GM20431 (cell line): ENCODE measurements around the gene NXPH4.

Experiments used
- in situ Hi-C: fragments of 300-500 bp; cut with MseI, MboI; formaldehyde crosslinking; loops from one replicate; pipeline ENCODE4 v1.15.0; 2020; ENCODE audit warnings: low sequenced_read_pairs; ENCODE audit not compliant: unreplicated experiment

Gene NXPH4

DNA sequence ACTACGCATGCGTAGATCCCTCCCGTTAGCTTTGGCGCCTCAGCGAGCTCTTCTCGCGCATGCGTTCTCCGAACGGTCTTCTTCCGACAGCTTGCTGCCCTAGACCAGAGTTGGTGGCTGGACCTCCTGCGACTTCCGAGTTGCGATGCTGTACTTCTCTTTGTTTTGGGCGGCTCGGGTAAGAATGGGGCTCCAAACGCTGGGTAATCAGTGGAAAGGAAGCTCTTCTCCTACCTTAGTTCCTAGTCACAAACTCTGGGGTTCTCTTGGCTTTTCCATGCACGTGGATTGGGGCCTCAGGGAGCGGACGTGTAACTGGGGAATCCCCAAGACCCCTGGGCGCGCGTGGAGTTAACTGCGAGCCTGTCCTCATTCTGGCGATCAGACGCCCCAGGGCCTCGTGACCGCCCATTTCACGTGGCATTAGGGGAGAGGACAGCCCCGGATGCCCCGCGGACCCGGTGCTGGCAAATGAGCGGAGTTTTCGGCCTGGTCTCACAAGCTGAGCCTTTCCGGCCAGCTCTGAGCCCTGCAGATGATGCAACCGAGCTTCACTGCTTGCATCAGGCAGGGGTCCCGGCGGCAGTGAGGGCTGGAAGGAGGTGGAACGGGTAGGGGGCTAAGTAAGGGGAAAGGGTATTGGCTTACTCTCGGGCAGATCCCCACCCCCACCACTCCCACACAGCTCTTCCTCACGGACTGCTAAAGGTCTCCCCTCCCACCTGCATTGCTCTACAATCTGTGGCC lies 13.2 kb downstream of the NXPH4 start, which contains the start of gene SHMT2:
Gene SHMT2, plus strand, starts transcription at position 78 of the 747 bp plus-strand sequence. Its CDS starts 68 bp downstream, at position 146.
- in situ Hi-C loops, result no loop called here

- in situ Hi-C loops, result no loop called here
Observed at GRCh38 chr12:57230381-57231155, 14.0 kb downstream of the NXPH4 start.

DNA sequence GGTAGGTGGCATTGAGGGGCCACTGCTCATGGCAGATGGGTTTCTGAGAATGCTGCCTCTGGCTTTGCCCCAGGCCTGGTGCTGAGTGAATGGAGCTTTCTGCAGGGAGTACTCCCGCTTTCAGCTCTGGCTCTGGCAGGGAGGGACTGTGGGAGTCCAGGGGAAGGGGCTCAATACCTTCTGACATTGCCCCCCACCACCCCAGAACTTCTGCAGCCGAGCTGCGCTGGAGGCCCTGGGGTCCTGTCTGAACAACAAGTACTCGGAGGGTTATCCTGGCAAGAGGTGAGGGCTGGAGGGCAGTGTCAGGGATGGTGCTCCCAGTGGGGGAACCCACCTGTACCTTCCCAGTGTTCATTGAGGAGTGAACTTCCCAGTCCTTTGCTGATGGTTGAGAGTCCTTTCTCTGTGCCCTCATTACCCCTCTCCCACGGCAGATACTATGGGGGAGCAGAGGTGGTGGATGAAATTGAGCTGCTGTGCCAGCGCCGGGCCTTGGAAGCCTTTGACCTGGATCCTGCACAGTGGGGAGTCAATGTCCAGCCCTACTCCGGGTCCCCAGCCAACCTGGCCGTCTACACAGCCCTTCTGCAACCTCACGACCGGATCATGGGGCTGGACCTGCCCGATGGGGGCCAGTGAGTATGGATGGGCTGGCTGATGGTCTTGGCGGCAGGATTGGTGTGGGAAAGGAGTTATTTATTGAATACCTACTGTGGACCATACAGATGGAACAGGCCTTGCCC lies 14.9 kb downstream of the NXPH4 start:
- in situ Hi-C loops, result no loop called here

GRCh38 chr12:57232156-57232756 lies 15.7 kb downstream of the NXPH4 start:
- in situ Hi-C loops, result no loop called here

GRCh38 chr12:57233357-57234232 lies 17.0 kb downstream of the NXPH4 start:
- in situ Hi-C loops, result no loop called here

- in situ Hi-C loops, result no loop called here
Observed at GRCh38 chr12:57234233-57234570, 17.6 kb downstream of the NXPH4 start.

GRCh38 chr12:57234571-57235016 lies 18.0 kb downstream of the NXPH4 start:
- in situ Hi-C loops, result no loop called here

- in situ Hi-C loops, result no loop called here
Observed at GRCh38 chr12:57235017-57235727, 18.6 kb downstream of the NXPH4 start.

GRCh38 chr12:57235728-57236131 lies 19.1 kb downstream of the NXPH4 start:
- in situ Hi-C loops, result no loop called here

- in situ Hi-C loops, result no loop called here
Observed at GRCh38 chr12:57236201-57236924, 19.8 kb downstream of the NXPH4 start.

DNA sequence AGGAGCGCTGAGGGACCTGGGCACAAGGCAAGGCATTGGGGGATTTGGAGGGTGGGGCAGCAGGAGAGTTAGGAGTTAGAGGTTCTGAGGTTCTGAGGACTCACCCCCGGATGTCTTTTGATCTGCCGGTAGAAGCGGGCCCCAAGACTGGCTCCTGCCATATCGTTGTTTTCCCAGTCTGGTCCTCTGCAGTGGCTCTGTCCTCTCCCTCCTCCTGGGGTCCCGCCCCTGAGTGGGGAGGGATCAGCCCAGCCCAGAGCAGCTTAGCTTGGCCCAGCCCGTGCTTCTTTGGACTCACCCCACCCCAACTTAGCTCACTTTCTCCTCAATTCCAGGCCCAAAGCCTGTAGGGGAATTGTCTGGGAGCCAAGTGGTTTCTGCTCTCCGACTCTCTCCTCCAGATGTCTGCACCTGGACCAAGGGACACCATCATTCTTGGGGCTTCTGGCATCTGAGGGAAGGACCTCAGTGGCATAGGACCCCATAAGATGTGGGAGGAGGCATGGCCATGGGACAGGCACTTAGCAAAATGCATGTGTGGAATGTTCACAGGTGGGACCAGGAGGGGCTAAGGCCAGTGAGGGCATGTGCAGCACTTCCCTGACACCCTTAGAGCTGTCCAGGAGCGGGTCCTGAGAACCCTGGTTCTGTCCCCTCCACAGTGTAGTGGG lies 20.5 kb downstream of the NXPH4 start:
- in situ Hi-C loops, result no loop called here

GRCh38 chr12:57237596-57237931 lies 21.0 kb downstream of the NXPH4 start:
- in situ Hi-C loops, result no loop called here

DNA sequence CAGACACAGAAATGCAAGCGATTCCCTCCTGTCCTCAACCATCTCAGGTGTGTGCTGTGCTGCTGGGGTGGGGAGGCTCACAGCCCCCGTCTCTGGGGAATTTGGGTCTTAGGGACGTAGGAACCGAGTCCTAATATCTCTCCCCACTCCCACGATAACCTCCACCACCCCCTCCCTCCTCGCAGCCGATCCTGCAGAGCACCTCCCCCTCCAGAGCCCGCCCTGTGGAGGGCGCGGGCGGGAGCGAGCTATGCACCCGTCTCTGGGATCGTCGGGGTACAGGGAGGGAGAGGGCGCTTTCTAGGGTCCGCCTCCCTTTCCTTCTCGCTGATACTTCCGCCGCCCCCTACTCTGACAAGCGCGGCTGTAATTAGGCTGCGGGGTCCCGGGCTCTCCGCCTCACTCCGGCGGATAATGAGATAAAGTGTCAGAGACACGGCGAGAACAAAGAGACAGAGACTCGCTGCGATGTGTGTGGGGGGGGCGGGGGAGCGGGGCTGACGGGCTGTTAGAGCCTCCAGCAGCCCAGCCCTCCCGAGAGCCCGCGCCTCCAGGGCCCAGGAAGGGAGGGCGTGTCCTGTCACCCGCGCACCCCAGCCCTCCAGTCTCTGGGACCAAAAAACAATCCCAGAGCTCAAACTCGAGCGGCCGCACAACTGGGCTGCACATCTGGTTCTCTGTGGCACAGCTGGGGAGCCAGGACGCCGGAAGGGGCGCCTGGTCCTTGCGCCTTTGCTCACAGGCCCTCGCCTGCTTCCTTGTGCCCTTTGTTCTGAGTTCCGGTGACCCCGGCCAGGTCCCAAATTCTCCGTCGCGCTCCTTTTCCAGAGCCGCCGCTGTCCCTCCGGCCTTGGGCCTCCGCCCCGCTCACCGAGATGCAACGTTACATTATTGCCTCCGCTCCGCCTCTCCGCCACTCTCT lies 21.6 kb downstream of the NXPH4 start:
- in situ Hi-C loops, result no loop called here

DNA sequence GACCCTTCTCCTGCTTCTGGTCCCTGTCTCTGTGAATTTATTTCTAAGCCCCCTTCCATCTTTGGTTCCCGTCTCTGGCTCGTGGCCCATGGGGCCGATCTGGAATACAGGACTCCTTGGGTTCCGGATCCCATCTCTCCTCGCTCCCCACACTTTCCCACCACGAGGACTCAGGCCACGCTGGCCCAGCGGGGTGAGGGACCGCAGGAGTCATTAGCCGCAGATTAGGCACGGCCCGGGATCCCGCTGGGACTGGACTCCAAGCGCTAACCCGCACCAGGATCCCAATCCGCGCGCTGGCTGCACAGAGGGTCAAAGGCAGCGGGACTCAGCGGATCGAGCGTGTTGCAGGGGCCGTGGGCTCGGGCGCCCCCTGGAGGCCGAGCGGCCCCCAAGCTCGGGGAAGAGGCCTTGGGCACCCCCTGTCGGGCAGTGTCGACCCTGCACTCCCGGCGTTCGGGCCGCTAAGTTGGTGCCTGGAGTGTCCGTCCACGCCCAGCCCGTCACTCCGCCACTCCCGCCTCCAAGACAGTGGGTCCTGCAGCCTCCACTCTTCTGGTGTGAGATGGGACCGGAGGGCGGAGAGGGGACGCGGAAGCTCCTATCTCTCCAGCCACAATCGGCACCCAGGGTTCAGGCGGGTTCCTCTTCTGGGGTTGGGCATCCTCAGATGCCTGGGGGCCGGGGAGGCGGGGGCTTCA lies 22.4 kb downstream of the NXPH4 start:
- in situ Hi-C loops, result no loop called here

DNA sequence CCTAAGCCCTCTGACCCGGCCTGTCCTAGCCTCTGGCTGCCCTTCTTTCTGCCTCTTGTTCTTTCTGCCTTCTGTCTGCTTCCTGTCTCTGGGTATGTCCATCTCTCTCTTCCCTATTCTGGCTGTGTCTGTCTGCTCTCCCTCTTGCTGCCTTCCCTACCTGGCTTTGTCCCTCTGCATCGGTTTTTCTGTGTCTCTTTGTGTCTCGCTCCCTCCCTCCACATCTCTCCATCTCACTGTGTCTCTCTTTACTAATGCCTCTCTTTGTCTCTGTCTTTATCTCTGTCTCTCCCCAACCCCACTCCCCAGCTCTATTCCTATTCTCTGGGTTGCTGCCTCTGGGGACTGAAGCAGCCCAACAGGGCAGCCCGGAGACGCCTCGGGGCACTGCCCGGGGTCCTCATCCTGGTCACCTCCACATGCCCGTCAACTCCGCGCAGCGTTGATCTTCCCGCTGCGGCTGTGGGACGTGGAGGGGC lies 23.0 kb downstream of the NXPH4 start:
- in situ Hi-C loops, result no loop called here
